GM12875 (cell line): ENCODE measurements around the gene HNRNPH1.

Source experiments
- H3K4me3 ChIP-seq: one replicate; pipeline ENCODE4 v1.5.1; 2011; ENCODE audit warnings: low read depth, low read length, control low read depth
- TF ChIP-seq, protein P1 (sequence below): IDR thresholded peaks from 2 replicates; pipeline ENCODE4 v1.5.1; 2011; ENCODE audit warnings: low read depth, mild to moderate bottlenecking, control low read depth, inconsistent platforms, low read length, moderate library complexity, borderline replicate concordance; ENCODE audit not compliant: insufficient read depth

The HNRNPH1 gene

DNA sequence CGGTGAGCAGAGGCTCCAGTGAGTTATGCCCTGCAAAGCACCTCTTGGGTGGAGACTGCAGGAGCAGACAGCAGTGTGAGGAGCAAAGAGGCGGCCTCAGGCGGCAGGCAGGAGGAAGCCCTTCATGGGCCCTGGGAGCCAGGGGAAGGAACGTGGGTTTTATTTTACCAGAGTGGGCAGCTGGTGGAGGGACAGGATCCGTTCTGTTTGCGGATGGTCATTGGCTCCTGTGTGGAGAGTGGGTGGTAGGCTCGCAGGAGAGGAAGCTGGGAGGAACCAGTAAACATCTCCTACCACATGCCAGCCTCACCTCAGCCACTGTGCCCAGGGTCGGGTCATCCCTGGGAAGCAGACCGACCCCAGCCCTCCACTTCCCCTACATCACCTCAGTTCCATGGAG lies 24.4 kb downstream of the HNRNPH1 start:
- TF ChIP-seq, protein P1, sequence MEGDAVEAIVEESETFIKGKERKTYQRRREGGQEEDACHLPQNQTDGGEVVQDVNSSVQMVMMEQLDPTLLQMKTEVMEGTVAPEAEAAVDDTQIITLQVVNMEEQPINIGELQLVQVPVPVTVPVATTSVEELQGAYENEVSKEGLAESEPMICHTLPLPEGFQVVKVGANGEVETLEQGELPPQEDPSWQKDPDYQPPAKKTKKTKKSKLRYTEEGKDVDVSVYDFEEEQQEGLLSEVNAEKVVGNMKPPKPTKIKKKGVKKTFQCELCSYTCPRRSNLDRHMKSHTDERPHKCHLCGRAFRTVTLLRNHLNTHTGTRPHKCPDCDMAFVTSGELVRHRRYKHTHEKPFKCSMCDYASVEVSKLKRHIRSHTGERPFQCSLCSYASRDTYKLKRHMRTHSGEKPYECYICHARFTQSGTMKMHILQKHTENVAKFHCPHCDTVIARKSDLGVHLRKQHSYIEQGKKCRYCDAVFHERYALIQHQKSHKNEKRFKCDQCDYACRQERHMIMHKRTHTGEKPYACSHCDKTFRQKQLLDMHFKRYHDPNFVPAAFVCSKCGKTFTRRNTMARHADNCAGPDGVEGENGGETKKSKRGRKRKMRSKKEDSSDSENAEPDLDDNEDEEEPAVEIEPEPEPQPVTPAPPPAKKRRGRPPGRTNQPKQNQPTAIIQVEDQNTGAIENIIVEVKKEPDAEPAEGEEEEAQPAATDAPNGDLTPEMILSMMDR, result no peak
- no peak overlapping the region for H3K4me3 ChIP-seq

DNA sequence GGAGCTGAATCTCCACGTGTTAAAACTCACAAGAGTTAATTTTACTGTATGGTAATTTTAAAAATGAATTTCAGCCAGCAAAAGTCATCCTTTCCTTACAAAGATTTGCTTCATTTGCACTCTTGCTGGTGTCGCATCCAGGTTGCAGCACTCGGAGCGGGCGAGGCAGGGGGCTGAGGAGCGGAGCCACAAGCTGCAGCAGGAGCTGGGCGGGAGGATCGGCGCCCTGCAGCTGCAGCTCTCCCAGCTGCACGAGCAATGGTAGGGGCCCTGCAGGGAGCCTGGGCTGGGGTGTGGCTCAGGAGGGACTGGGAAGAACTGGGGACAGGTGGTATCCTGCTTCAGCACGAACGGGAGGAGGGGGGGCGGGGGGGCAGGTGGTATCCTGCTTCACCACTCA lies 27.1 kb downstream of the HNRNPH1 start:
- TF ChIP-seq, protein P1, result no peak

DNA sequence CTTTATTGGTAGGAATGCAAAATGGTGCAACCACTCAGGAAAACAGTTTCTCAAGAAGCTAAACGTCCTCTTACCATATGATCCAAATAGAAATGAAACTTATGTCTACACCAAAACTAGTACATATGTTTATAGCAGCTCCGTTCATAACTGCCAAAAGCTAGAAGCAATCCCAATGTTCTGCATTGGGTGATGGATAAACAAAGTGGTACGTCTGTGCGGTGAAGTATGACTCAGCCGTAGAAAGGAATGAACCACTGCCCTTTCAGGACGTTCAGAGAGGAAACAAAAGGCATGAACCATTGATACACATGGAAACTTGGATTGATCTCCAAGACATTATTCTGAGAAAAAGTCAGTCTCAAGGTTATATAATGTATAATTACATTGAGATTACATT lies 27.6 kb downstream of the HNRNPH1 start:
- no peak overlapping the region for H3K4me3 ChIP-seq
- TF ChIP-seq, protein P1, result no peak

More for the DNA sequence above, 27.1 kb downstream of the HNRNPH1 start:
- H3K4me3 ChIP-seq, result no peak overlapping the region

DNA sequence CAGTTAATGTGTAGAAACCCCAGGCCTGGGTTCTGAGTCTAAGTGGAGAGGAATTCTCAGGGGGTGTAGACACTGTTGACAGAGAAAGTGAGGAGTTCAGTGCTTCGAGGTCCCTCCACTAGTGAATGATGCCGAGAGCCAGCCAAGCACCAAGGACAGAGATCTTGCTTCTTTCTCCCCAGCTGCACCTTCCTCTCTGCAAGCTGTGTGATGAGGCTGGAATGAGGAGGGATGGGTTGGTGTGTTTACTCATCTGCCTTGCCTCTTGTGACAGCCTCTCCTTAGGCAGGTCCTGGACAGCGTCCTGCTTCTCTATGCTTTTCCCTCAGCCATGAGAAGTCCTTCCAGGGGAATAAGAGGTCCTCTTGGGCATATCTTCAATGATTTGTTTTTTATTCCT lies 35.3 kb downstream of the HNRNPH1 start:
- no peak overlapping the region for H3K4me3 ChIP-seq
- TF ChIP-seq, protein P1, result no peak

DNA sequence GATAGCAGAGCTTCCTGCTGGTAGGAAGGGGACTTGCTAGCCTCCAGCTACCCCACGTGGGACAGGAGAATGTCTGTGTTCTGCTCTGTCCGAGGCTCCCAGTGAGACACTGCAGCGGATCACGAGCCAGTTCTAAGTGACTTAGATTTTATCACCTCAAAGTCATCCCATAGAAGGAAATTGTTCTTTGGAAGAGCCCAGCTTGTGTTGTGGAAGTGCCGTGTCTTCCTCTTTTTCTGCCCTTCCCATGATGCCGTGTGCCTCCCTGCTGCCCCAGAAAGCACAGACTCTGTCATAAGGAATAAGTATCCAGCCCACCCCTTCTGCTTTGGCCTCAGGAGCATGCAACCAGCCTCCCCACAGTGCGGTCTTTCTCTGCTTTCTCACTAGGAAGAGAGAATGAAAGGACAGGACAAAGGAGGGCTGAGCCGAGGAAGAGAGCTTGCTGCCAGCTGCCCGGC lies 37.5 kb downstream of the HNRNPH1 start:
- no peak overlapping the region for H3K4me3 ChIP-seq

DNA sequence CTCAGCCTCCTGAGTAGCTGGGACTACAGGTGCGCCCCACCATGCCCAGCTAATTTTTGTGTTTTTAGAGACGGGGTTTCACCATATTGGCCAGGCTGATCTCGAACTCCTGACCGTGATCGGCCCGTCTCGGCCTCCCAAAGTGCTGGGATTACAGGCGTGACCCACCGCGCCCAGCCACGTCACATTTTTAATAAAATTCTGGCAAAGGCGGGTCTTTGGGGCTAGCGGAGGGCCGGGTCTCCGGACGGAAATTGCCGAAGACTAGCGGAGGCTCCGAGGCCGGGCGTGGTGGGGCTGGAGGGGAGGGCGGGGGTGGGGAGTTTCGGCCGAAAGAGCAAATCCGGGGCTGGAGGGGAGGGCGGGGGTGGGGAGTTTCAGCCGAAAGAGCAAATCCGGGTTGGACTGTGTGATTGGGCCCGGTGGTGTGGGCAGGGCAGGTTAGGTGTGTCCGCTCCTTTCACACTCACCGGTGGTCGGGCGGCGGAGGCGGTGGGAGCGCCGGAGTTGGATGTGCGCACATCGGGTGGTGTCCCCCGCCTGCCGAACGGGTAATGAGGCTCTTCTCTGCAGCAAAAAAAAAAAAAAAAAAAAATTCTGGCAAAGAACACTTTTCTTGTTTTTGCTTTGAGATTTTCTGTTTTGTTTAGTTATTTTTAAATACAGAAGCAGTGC lies 46.0 kb downstream of the HNRNPH1 start:
- TF ChIP-seq, protein P1, result no peak
- H3K4me3 ChIP-seq, result no peak overlapping the region

More for the DNA sequence above, 37.5 kb downstream of the HNRNPH1 start:
- TF ChIP-seq, protein P1, result no peak

DNA sequence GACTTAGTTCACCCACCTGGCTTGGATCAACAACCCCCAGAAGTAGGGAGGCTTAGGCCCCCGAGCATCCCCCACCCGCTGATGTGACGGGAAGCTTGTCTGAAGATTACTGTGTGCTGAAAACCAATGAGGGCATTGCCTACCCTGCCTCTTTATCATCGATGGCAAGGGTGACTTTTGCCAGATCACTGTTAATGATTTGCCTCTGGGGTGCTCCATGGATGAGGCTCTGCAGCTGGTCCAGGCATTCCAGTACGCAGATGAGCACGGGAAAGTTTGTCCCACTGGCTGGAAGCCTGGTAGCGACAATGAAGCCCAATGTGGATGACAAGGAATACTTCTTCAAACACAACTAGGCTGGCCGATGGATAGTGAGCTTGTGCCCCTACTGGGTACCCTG lies 51.1 kb downstream of the HNRNPH1 start:
- TF ChIP-seq, protein P1, result no peak
- no peak overlapping the region for H3K4me3 ChIP-seq
